ENCODE data around the gene HADH.

Gene HADH

DNA sequence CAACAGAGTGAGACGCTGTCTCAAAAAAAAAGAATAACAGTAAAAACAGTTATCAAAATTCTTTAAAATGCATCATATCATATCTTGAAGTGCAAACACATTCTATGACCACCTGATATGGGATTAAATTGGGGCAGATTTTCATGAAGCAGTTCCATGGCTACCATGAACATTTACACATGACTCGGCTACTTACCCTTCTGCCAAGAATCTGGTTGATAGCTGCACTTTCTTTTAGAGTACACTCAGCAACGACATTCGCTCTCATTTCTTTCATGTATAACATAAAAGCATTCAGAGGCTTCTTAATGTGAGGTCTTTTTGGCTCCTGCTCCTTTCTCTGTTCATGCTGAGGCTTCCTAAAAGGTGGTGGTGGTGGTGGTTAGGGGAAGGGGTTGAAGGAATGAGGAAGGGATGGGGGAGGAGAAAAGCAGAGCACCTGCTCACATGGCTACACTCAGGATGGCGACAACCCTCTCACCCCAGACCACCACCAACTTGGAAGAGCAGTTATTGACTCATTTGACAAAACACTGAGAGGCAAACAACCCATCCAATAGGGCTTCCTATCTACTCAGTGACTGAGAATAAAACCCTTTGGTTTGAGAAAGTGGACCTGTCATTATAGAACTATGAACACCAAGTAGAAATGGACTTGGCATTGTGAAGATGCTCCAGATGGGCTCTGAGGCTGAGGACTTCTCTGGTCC is 88.5 kb downstream of the HADH start:
- peaks cover 52% of the 10 kb centered on the region for H3K36me3 Mint-ChIP-seq (ENCODE audit: low read depth)
- no peaks in the 10 kb centered on the region for H3K9me3 Mint-ChIP-seq
- H3K4me3 Mint-ChIP-seq = peak overlapping the region; percentile 13
- peak overlapping the region; percentile 87 for H3K27ac Mint-ChIP-seq
- no peaks in the 10 kb centered on the region for H3K27me3 Mint-ChIP-seq
- H3K4me1 Mint-ChIP-seq = peaks cover 81% of the 10 kb centered on the region
- ATAC-seq (peak; percentile 16), DNase-seq (no peak)

DNA sequence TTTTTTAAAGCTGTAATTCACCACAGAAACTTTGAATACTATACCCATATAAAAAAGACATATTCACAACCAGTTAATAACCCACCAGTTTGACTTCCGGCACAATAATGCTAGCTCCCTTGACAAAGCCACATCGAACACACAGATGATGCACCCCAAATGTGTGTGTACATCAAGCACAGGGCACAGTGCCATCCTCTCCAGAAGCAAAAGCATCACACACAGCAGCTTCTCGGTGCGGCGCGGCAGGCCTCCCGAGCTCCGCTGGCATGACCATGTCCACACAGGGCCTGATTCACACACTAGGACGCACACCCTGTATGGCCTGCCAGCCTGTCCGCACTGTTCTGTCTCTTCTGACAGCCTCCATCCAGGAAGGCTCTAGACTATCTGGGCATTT is 91.1 kb downstream of the HADH start:
- peak overlapping the region; percentile 81 for H3K4me3 Mint-ChIP-seq
- H3K9me3 Mint-ChIP-seq = no peaks in the 10 kb centered on the region
- H3K27ac Mint-ChIP-seq = peak overlapping the region; percentile 89
- peaks cover 47% of the 10 kb centered on the region for H3K36me3 Mint-ChIP-seq (ENCODE audit: low read depth)
- peaks cover 80% of the 10 kb centered on the region for H3K4me1 Mint-ChIP-seq
- ATAC-seq (peak; percentile 53), DNase-seq (peak; percentile 27)
- H3K27me3 Mint-ChIP-seq = no peaks in the 10 kb centered on the region

DNA sequence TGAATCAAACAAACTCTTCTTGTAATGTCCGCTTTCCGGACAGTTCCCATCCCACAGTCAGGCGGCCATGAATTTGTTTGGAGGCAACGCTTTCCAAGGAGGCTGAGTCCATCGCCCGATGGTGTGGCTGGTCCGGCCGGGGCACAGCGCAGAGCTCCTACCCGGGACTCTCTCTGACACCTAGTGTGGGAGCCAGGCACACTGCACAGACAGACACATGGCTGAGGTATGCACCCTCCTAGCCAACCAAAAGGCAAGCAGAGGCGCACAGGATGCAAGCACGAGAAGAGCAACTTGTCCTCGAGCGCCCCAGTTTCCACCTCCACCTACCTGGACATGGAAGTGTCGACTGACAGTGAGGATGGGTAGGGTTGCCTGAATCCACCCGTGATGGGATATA is 91.6 kb downstream of the HADH start:
- H3K27ac Mint-ChIP-seq = peak overlapping the region; percentile 89
- ATAC-seq = peak; percentile 80
- H3K4me1 Mint-ChIP-seq = peaks cover 79% of the 10 kb centered on the region
- H3K4me3 Mint-ChIP-seq = peak overlapping the region; percentile 81
- DNase-seq = no peak
- H3K36me3 Mint-ChIP-seq (ENCODE audit: low read depth) = peaks cover 47% of the 10 kb centered on the region
- no peaks in the 10 kb centered on the region for H3K27me3 Mint-ChIP-seq
- no peaks in the 10 kb centered on the region for H3K9me3 Mint-ChIP-seq
